Breast epithelium (tissue), 4 donors: ENCODE results near the gene PTPRN2. TPM values are rescaled to one million over a fixed set of nuclear protein-coding genes. Genes with fewer than 3 reads are reported as not detected.

Experiments used
- DNase-seq, 2 donors: peaks; one replicate each; pipeline ENCODE4 v3.0.0-alpha.2; 2019; ENCODE audit warnings: low spot score in 2 of 2
- H3K27ac ChIP-seq, 2 donors: fragments of 200-600 bp; sonication (generic) in 1 of 2; one replicate each; pipeline ENCODE4 v1.5.1; 2016 to 2019; ENCODE audit warnings: mild to moderate bottlenecking in 1 of 2
- H3K27me3 ChIP-seq, 2 donors: fragments of 200-600 bp; sonication (generic) in 1 of 2; one replicate each; pipeline versions ENCODE4 v1.5.1 to v1.6.0; 2017 to 2019; ENCODE audit warnings: control low read depth in 1 of 2, mild to moderate bottlenecking in 1 of 2
- H3K36me3 ChIP-seq: fragments of 200-600 bp; one replicate; pipeline ENCODE4 v1.5.1; 2019
- H3K4me1 ChIP-seq, 2 donors: fragments of 200-600 bp; sonication (generic); one replicate each; pipeline ENCODE4 v1.5.1; 2016 to 2019; ENCODE audit warnings: control low read depth in 1 of 2
- H3K4me3 ChIP-seq, 3 donors: fragments of 200-600 bp; sonication (generic); 1 replicate in 2 of 3; 2 replicates in 1 of 3; pipeline ENCODE4 v1.5.1; 2016 to 2019; ENCODE audit warnings: mild to moderate bottlenecking in 3 of 3, moderate library complexity in 2 of 3
- H3K9me3 ChIP-seq, 2 donors: fragments of 200-600 bp; sonication (generic) in 1 of 2; one replicate each; pipeline ENCODE4 v1.5.1; 2016 to 2019; ENCODE audit warnings: control low read depth in 1 of 2
- CTCF ChIP-seq, 3 donors: fragments of 450-650 bp; IDR thresholded peaks; one replicate each; pipeline ENCODE4 v1.5.1; 2016 to 2017; ENCODE audit warnings: antibody characterized with exemption in 3 of 3, mild to moderate bottlenecking in 3 of 3, moderate library complexity in 3 of 3
- POLR2A ChIP-seq: fragments of 450-650 bp; IDR thresholded peaks from one replicate; pipeline ENCODE4 v1.6.1; 2016; ENCODE audit warnings: antibody characterized with exemption, mild to moderate bottlenecking, moderate library complexity
- POLR2AphosphoS5 ChIP-seq, 3 donors: sonication (generic); formaldehyde crosslinking; IDR thresholded peaks; one replicate each; pipeline ENCODE4 v1.6.1; 2017; ENCODE audit warnings: antibody characterized with exemption in 3 of 3
- intact Hi-C: fragments of 100-400 bp; cut with DNase I; formaldehyde crosslinking; loops from one replicate; pipeline ENCODE4 v1.15.1; 2023; ENCODE audit warnings: low total_unique reads
- total RNA-seq, 3 donors: library from RNA; depleted of rRNA; stranded (reverse); fragments of >200 nt; gene quantifications; one replicate each; pipeline ENCODE4 v1.1.0, GENCODE V29; 2016

Gene PTPRN2
- total RNA-seq, 3 donors from 2014 or later, result 1.6 to 2.2 (median 2.2) TPM

- intact Hi-C loops, result no loop called here
- Histone ChIP-seq H3K4me3 (no peak overlapping the region), H3K27me3 (peaks cover 0 to 14% of the 10 kb centered on the region in 2 donors), H3K4me1 (no peaks in the 10 kb centered on the region), H3K9me3 (no peaks in the 10 kb centered on the region), H3K36me3 (no peaks in the 10 kb centered on the region), H3K27ac (no peak overlapping the region)
- peak in 1 of 2 donors; percentile 39 for DNase-seq
- no peak for TF ChIP-seq POLR2A
- TF ChIP-seq CTCF (IDR thresholded peaks at IDR 0.05), result no peak
- no peak for TF ChIP-seq POLR2AphosphoS5 (IDR thresholded peaks at IDR 0.05)
These were observed 686.5 kb downstream of the PTPRN2 start for GRCh38 chr7:157901166-157901565.

DNA sequence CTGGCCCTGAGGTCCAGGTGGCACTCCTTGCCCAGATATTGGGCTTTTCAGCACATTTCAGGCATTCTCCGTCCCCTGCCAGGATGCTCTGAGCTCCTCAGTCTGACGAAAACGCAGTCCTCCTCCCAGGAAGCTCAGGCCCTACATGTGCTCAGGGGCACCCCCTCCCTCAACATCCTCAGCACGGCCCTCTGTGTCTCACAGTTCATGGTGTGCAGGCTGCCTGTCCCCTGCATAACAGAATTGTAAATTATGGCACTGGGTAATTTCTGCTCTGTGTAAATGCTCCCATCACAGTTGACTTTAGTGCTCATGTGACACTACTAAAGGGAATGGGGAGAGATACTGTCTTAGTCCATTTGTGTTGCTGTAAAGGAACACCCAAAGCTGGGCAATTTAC, 687.1 kb downstream of the PTPRN2 start:
- H3K4me3 ChIP-seq, result no peak overlapping the region
- intact Hi-C loops, result no loop called here
- no peaks in the 10 kb centered on the region for H3K4me1 ChIP-seq
- H3K27ac ChIP-seq, result no peak overlapping the region
- H3K36me3 ChIP-seq, result no peaks in the 10 kb centered on the region
- H3K27me3 ChIP-seq, result peaks cover 0 to 14% of the 10 kb centered on the region in 2 donors
- TF ChIP-seq CTCF (IDR thresholded peaks at IDR 0.05) (no peak), POLR2A (no peak), POLR2AphosphoS5 (IDR thresholded peaks at IDR 0.05) (no peak)
- no peak for DNase-seq
- H3K9me3 ChIP-seq, result no peaks in the 10 kb centered on the region

DNA sequence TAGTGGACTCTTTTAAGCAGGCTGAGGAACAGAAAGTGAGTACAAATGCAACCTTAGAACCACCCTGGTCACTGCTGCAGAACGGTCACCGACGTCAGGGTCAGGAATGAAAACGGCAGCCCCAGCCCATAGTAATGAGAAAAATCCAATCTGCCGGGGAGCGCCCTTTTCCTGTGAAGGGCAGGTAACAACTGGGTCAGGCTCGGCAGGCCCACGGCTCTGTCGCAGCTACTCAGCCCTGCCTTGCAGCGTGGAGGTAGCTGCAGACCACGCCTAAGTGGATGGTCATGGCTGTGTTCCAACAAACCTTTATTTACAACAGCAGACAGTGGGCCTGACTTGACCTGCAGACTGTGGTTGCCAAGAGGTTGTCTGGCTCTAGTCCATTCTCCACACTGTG, 687.6 kb downstream of the PTPRN2 start:
- DNase-seq, result peak in 1 of 2 donors; percentile 31
- no peak for TF ChIP-seq POLR2A
- TF ChIP-seq CTCF (IDR thresholded peaks at IDR 0.05), result no peak
- intact Hi-C loops, result no loop called here

GRCh38 chr7:157898802-157899505, 688.7 kb downstream of the PTPRN2 start:
- H3K27me3 ChIP-seq, result peaks cover 0 to 14% of the 10 kb centered on the region in 2 donors
- H3K36me3 ChIP-seq, result no peaks in the 10 kb centered on the region
- H3K4me1 ChIP-seq, result no peaks in the 10 kb centered on the region
- peak in 1 of 2 donors; percentile 24 for DNase-seq
- no peak overlapping the region for H3K27ac ChIP-seq
- H3K4me3 ChIP-seq, result no peak overlapping the region
- intact Hi-C loops, result no loop called here
- no peaks in the 10 kb centered on the region for H3K9me3 ChIP-seq
- no peak for TF ChIP-seq CTCF (IDR thresholded peaks at IDR 0.05)

More for the DNA sequence above, 687.6 kb downstream of the PTPRN2 start:
- no peak overlapping the region for H3K4me3 ChIP-seq
- peaks cover 0 to 14% of the 10 kb centered on the region in 2 donors for H3K27me3 ChIP-seq
- H3K27ac ChIP-seq, result no peak overlapping the region
- H3K4me1 ChIP-seq, result no peaks in the 10 kb centered on the region
- H3K36me3 ChIP-seq, result no peaks in the 10 kb centered on the region
- no peaks in the 10 kb centered on the region for H3K9me3 ChIP-seq

GRCh38 chr7:157898261-157898660, 689.4 kb downstream of the PTPRN2 start:
- DNase-seq, result peak in 1 of 2 donors; percentile 1
- Histone ChIP-seq H3K4me3 (no peak overlapping the region), H3K9me3 (no peaks in the 10 kb centered on the region), H3K36me3 (no peaks in the 10 kb centered on the region), H3K27me3 (peaks cover 0 to 19% of the 10 kb centered on the region in 2 donors), H3K4me1 (no peaks in the 10 kb centered on the region), H3K27ac (no peak overlapping the region)
- TF ChIP-seq POLR2AphosphoS5 (IDR thresholded peaks at IDR 0.05), result no peak
- no peak for TF ChIP-seq POLR2A
- TF ChIP-seq CTCF (IDR thresholded peaks at IDR 0.05), result no peak
- intact Hi-C loops, result no loop called here
